NCI-H748 treated with DMSO at 0.1 percent for 48 hours (cell line): ENCODE results near the gene ELP4.
"Not testable (repeated sequence)": the region's sequence is repeated elsewhere in the genome, so short reads cannot be mapped to it uniquely, and the experiment has no call there.

Source experiments
- DNase-seq: peaks from one replicate; lab custom pipeline; 2025; lab: John Stamatoyannopoulos, UW

ELP4 gene

GRCh38 chr11:31542862-31543261 is 33.3 kb downstream of the ELP4 start:
- DNase-seq = no peak

GRCh38 chr11:31555938-31556337 is 46.4 kb downstream of the ELP4 start:
- DNase-seq = no peak

- DNase-seq = no peak
These were observed 48.4 kb downstream of the ELP4 start for GRCh38 chr11:31558001-31558400.

- no peak for DNase-seq
These were observed 51.4 kb downstream of the ELP4 start for GRCh38 chr11:31560842-31561476.

GRCh38 chr11:31564517-31564916 is 55.0 kb downstream of the ELP4 start:
- DNase-seq = not testable (repeated sequence)

- not testable (repeated sequence) for DNase-seq
These were observed 64.6 kb downstream of the ELP4 start for GRCh38 chr11:31574133-31574532.

- DNase-seq = not testable (repeated sequence)
These were observed 66.2 kb downstream of the ELP4 start for GRCh38 chr11:31575764-31576163.

- not testable (repeated sequence) for DNase-seq
These were observed 69.8 kb downstream of the ELP4 start for GRCh38 chr11:31579412-31579811.

- DNase-seq = no peak
These were observed 73.1 kb downstream of the ELP4 start for GRCh38 chr11:31582697-31583096.

- DNase-seq = no peak
These were observed 88.9 kb downstream of the ELP4 start for GRCh38 chr11:31598454-31598853.

- DNase-seq = no peak
These were observed 92.2 kb downstream of the ELP4 start for GRCh38 chr11:31601635-31602282.

GRCh38 chr11:31606893-31607292 is 97.3 kb downstream of the ELP4 start:
- DNase-seq = no peak

- DNase-seq = no peak
These were observed 98.3 kb downstream of the ELP4 start for GRCh38 chr11:31607914-31608313.

GRCh38 chr11:31608995-31609394 is 99.4 kb downstream of the ELP4 start:
- no peak for DNase-seq

- DNase-seq = no peak
These were observed 101.0 kb downstream of the ELP4 start for GRCh38 chr11:31610544-31610943.

GRCh38 chr11:31617246-31617645 is 107.7 kb downstream of the ELP4 start:
- no peak for DNase-seq

- no peak for DNase-seq
These were observed 110.4 kb downstream of the ELP4 start for GRCh38 chr11:31619980-31620379.

- DNase-seq = no peak
These were observed 110.9 kb downstream of the ELP4 start for GRCh38 chr11:31620434-31620833.

GRCh38 chr11:31625868-31626267 is 116.3 kb downstream of the ELP4 start:
- no peak for DNase-seq

GRCh38 chr11:31628111-31628510 is 118.5 kb downstream of the ELP4 start:
- peak; percentile 24 for DNase-seq

- DNase-seq = no peak
These were observed 127.4 kb downstream of the ELP4 start for GRCh38 chr11:31636983-31637382.

- DNase-seq = no peak
These were observed 131.0 kb downstream of the ELP4 start for GRCh38 chr11:31640611-31641010.

- peak; percentile 44 for DNase-seq
These were observed 132.0 kb downstream of the ELP4 start for GRCh38 chr11:31641477-31642062.

- no peak for DNase-seq
These were observed 134.3 kb downstream of the ELP4 start for GRCh38 chr11:31643857-31644256.
